ENCODE measurements around the gene TRAPPC14.

- TF ChIP-seq CBX5 (IDR thresholded peaks at IDR 0.05; ENCODE audit: low read depth) (no peak), NR2C2 (IDR thresholded peaks at IDR 0.05; ENCODE audit: borderline replicate concordance, control insufficient read depth, insufficient read length, low read depth) (no peak), ATF7 (IDR thresholded peaks at IDR 0.05; ENCODE audit: low read depth) (no peak), POLR2A (IDR thresholded peaks at IDR 0.05; ENCODE audit: low read depth, low read length) (no peak), EP300 (IDR thresholded peaks at IDR 0.05; ENCODE audit: borderline replicate concordance in 1 of 2, control insufficient read depth in 1 of 2, low read depth in 2 of 2, low read length in 2 of 2) (no peak), RB1 (IDR thresholded peaks at IDR 0.05; ENCODE audit: borderline replicate concordance) (no peak), TARDBP (IDR thresholded peaks at IDR 0.05; ENCODE audit: borderline replicate concordance) (no peak)
These were observed 36.0 kb downstream of the TRAPPC14 start for GRCh38 chr7:100122568-100122967.

Measured in GM12878 (cell line).